Measurements from ENCODE around the gene JARID2. TPM values are rescaled to one million over a fixed set of nuclear protein-coding genes. Genes with fewer than 3 reads are reported as not detected.

Gene JARID2
- total and polyA plus RNA-seq, 12 donors = 2.3 to 11.6 (median 8.7) TPM

DNA sequence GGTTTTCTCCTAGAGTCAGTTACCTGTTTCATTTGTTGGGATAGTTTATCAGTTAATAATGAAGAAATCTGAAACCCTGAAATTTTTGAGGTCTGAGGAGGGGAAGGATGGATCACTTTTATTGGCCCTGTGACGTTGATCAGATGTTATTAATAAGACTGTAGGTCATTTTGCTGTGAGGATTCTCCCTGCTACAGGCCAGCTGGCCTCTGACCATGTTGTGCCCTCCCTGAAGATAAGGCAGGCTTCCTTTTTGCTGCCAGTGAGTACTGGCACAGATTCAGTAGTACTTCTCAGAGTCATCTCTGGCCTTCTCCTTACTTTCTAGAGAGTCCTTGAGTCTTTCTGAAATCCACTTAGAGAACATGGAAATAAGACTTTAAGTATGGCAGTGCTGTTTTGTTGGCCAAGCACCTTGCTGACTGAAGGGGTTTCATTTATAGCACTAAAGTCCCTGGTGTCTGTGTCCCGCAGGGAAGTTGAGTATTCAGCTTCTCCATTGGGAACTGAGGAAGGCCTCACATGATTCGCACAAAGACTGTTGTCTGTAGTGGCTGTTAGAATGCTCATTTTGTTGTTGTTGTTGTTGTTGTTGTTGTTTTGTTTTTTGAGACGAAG lies 214.3 kb downstream of the JARID2 start:
- H3K27me3 ChIP-seq = no peaks in the 10 kb centered on the region
- H3K4me3 ChIP-seq = no peak overlapping the region
- ATAC-seq = peak in 3 of 8 donors; percentile 42 to 62 (median 55)
- no peak overlapping the region for H3K27ac ChIP-seq
- no peak for DNase-seq
- peaks cover 0 to 1% (median 0%) of the 10 kb centered on the region in 9 donors for H3K36me3 ChIP-seq
- no peaks in the 10 kb centered on the region for H3K9me3 ChIP-seq
- TF ChIP-seq, protein P1, sequence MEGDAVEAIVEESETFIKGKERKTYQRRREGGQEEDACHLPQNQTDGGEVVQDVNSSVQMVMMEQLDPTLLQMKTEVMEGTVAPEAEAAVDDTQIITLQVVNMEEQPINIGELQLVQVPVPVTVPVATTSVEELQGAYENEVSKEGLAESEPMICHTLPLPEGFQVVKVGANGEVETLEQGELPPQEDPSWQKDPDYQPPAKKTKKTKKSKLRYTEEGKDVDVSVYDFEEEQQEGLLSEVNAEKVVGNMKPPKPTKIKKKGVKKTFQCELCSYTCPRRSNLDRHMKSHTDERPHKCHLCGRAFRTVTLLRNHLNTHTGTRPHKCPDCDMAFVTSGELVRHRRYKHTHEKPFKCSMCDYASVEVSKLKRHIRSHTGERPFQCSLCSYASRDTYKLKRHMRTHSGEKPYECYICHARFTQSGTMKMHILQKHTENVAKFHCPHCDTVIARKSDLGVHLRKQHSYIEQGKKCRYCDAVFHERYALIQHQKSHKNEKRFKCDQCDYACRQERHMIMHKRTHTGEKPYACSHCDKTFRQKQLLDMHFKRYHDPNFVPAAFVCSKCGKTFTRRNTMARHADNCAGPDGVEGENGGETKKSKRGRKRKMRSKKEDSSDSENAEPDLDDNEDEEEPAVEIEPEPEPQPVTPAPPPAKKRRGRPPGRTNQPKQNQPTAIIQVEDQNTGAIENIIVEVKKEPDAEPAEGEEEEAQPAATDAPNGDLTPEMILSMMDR (IDR thresholded peaks at IDR 0.05) = no peak
- H3K4me1 ChIP-seq = peaks cover 0 to 66% (median 41%) of the 10 kb centered on the region in 9 donors
- WGBS, 2 donors = 83% methylated on average over 4 of the region's 4 CpGs
- intact Hi-C loops (cut with DNase I) = no loop called here

DNA sequence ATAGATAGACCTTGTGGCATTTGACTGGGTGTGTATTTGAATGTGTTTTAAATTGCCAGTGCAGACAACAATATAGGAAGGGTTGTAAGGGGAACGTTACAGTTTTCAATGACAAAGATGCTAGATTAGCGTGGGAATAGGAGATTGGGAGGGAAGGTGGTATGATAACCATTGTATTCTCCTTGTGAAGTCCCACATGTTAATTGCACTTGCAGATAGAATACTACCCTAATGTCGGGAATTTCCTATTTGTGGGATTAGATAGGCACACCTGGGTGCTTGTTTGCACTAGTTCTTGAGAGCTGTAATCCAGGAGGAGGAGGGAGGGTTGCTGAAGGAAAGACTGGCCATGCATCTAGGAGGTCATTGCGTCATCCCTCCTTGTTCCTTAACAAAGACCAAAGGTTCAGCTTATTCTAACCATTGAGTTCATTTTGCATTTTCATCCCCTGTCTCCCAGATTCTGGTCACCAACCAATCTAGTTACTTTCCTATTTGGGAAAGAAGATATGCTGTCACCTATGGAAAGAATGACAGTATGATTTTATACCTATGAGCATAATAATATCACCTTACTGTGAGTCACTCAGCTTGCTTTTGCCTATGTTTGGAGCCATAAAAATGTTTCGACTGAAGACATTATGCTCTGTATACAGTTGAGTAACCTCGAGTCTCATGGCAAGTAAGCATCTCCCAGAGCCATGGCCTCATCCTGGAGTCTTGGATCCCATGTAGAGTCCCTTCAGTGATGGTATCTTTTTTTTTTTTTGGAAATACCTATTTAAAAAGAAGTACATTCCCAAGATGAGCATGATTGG lies 215.5 kb downstream of the JARID2 start:
- Histone ChIP-seq H3K27me3 (no peaks in the 10 kb centered on the region), H3K9me3 (no peaks in the 10 kb centered on the region), H3K4me3 (no peak overlapping the region), H3K27ac (no peak overlapping the region), H3K36me3 (no peaks in the 10 kb centered on the region), H3K4me1 (peaks cover 0 to 63% (median 37%) of the 10 kb centered on the region in 9 donors)
- DNase-seq (no peak), ATAC-seq (no peak)
- TF ChIP-seq, protein P1 (IDR thresholded peaks at IDR 0.05) = no peak
- WGBS, 2 donors = 94 to 95% methylated on average over 6 of the region's 6 CpGs
- intact Hi-C loops (cut with DNase I) = no loop called here

DNA sequence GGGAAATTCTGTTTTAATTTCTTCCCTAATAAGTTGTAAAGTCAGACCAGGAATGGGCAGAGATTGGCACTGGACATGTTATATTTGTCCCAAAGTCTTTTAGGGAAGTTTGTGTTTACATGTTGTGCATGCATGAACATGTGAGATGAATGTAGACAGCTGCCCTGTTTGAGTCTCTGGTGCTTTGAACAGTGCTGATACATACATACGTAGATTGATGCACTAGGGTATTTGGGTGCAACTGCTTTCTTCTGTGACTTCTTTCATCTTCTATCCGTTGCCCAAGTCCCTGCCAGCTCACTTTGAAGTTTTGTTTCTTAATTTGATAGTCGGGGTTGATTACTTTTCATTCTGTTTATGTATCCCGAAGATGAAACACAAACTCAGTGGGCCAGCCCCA lies 216.4 kb downstream of the JARID2 start:
- no peak overlapping the region for H3K4me3 ChIP-seq
- H3K4me1 ChIP-seq = peaks cover 0 to 54% (median 35%) of the 10 kb centered on the region in 9 donors
- DNase-seq (no peak), ATAC-seq (no peak)
- no peak overlapping the region for H3K27ac ChIP-seq
- no peaks in the 10 kb centered on the region for H3K27me3 ChIP-seq
- TF ChIP-seq, protein P1 (IDR thresholded peaks at IDR 0.05) = no peak
- no peaks in the 10 kb centered on the region for H3K9me3 ChIP-seq
- H3K36me3 ChIP-seq = no peaks in the 10 kb centered on the region
- intact Hi-C loops (cut with DNase I) = no loop called here
- 61 to 66% methylated on average over 4 of the region's 4 CpGs for WGBS, 2 donors

DNA sequence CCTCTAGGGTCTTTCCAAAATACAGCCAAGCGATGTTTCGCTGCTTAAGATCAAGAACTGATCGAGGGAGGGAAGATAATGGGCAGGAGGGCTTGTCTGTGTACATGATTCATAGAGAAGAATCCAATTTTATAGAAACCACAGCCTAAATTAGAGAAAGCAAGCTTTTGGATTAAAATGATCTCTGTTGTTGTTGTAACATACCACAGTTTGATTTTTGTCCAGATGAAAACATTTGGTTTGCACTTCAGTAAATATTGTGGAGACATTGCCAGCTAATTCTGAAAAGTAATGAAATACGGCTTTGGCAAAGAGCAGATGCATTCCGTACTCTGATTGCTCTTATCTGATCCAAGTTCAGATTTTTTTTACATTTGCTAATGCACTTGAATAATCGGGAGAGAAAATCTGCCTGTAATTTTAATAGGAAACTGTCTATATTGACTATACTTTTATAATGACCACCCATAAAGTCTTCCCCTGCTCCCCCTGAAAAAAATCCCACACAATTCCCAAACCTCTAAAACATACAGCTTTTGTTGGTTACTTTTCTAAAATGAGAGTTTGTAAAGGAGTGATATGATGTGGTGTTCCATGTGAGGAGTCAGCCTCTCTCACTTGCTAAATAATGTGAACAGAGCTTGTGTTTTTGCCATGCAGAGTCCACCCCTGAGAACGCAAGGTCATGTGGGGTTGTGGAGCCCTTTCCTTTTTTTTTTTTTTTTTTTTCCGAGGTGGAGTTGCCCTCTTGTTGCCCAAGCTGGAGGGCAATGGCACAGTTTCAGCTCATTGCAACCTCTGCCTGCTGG lies 217.1 kb downstream of the JARID2 start:
- Histone ChIP-seq H3K4me1 (peaks cover 0 to 48% (median 30%) of the 10 kb centered on the region in 9 donors), H3K27me3 (no peaks in the 10 kb centered on the region), H3K9me3 (no peaks in the 10 kb centered on the region), H3K4me3 (no peak overlapping the region), H3K27ac (no peak overlapping the region), H3K36me3 (no peaks in the 10 kb centered on the region)
- peak in 2 of 8 donors; percentile 38 to 48 for ATAC-seq
- WGBS, 2 donors = 47 to 56% methylated on average over 8 of the region's 8 CpGs
- intact Hi-C loops (cut with DNase I) = no loop called here
- no peak for DNase-seq
- TF ChIP-seq, protein P1 (IDR thresholded peaks at IDR 0.05) = no peak

Data from heart right ventricle (tissue), 16 donors.